Heart right ventricle (tissue), 16 donors: ENCODE results near the gene ABCG5. TPM values are rescaled to one million over a fixed set of nuclear protein-coding genes. Genes with fewer than 3 reads are reported as not detected.
A peak's percentile ranks its signal among the peaks of the same experiment; 100 is the strongest.

Source experiments
- ATAC-seq, 8 donors: fragments of 200-7000 bp; cut with Tn5 transposase; one replicate each; pipeline ENCODE4 v1.9.1; 2020; ENCODE audit warnings: mild to moderate bottlenecking in 8 of 8, moderate library complexity in 8 of 8, moderate number of reproducible peaks in 1 of 8
- DNase-seq, 2 donors: peaks; one replicate each; pipeline ENCODE4 v3.0.0-alpha.2; 2020
- H3K27ac ChIP-seq, 10 donors: fragments of 200-600 bp; sonication (generic) in 2 of 10; one replicate each; pipeline versions ENCODE4 v1.5.0 to v1.8.0; 2020 to 2022; ENCODE audit warnings: mild to moderate bottlenecking in 3 of 10
- H3K27me3 ChIP-seq, 7 donors: fragments of 200-600 bp; one replicate each; pipeline ENCODE4 v1.8.0; 2021 to 2022; ENCODE audit warnings: mild to moderate bottlenecking in 2 of 7
- H3K36me3 ChIP-seq, 9 donors: fragments of 200-600 bp; sonication (generic) in 1 of 9; one replicate each; pipeline versions ENCODE4 v1.5.0 to v1.8.0; 2020 to 2022; ENCODE audit warnings: mild to moderate bottlenecking in 2 of 9
- H3K4me1 ChIP-seq, 9 donors: fragments of 200-600 bp; sonication (generic) in 1 of 9; one replicate each; pipeline versions ENCODE4 v1.5.0 to v1.8.0; 2020 to 2022; ENCODE audit warnings: mild to moderate bottlenecking in 4 of 9
- H3K4me3 ChIP-seq, 10 donors: fragments of 200-600 bp; sonication (generic) in 2 of 10; one replicate each; pipeline versions ENCODE4 v1.5.0 to v1.8.0; 2020 to 2022; ENCODE audit warnings: mild to moderate bottlenecking in 7 of 10, moderate library complexity in 2 of 10
- H3K9me3 ChIP-seq, 11 donors: fragments of 200-600 bp in 10 of 11; sonication (generic) in 2 of 11; one replicate each; pipeline versions ENCODE4 v1.5.0 to v1.8.0; 2013 to 2022; ENCODE audit warnings: mild to moderate bottlenecking in 2 of 11, control low read depth in 1 of 11, moderate library complexity in 1 of 11
- CTCF ChIP-seq, 9 donors: fragments of 200-600 bp; sonication (generic) in 2 of 9; IDR thresholded peaks; one replicate each; pipeline versions ENCODE4 v1.5.0 to v1.8.0; 2021 to 2022; ENCODE audit warnings: antibody characterized with exemption in 9 of 9, mild to moderate bottlenecking in 5 of 9, moderate library complexity in 1 of 9
- WGBS, 2 donors: extraction: QIAGEN DNeasy Blood & Tissue Kit; methylation state at CpG; one replicate each; pipeline ENCODE4 v1.1.7; 2013; ENCODE audit warnings: inconsistent platforms in 1 of 2; 5-methylcytosine and 5-hydroxymethylcytosine counted together
- intact Hi-C, 10 donors: fragments of 100-400 bp; cut with DNase I; formaldehyde crosslinking; loops; one replicate each; pipeline versions ENCODE4 v1.11.1 to v1.14.2; 2022
- polyA plus RNA-seq, 2 donors: library from polyadenylated mRNA; stranded (reverse); fragments of 200-250 nt; gene quantifications; one replicate each; pipeline ENCODE4 v1.2.3, GENCODE V29; 2013
- total RNA-seq, 10 donors: library from RNA; stranded (reverse); fragmentation: NEBNext Ultra II Directional in 3 of 10; extraction: Animal tissue kit (Norgen Biotek cat#: 25700) in 3 of 10; gene quantifications; one replicate each; pipeline versions ENCODE4 v1.2.1 to v1.2.4, GENCODE V29; 2021 to 2023
- donor health status: Arrhythmogenic right ventricular cardiomyopathy.
- donor health status: ischemic (EF 13 %, LVEDD 7.1; RV severe dilation, severe dysfunction).
- donor health status: healthy with polysubstance abuse.
- donor health status: DM: no; HTN: yes; CAD: no.
- donor health status: DM: no; HTN: no; CAD: no.
- donor health status: ischemic (EF 25% LVEDD 6.9; RV normal size, moderate dysfunction).
- donor health status: ischemic (EF 25% LVEDD 5.7; RV mildly dilated, moderate dysfunction).
- donor health status: healthy.
- donor health status: DM: yes; HTN: yes; CAD: no.
- donor health status: Ischemic cardiomyopathy.
- donor health status: ischemic (EF 35%, LVEDD 5.7; RV mildly dilated, moderate dysfunction).
- donor health status: nonischemic (EF 11% LVEDD 7.7; RV severe dilation, severe dysfunction).
- donor health status: DM: yes; HTN: yes; CAD: no.
- donor health status: PGD.
- donor health status: ischemic (EF 29% LVEDD 5.4; RV normal size, mild dysfunction).
- donor health status: nonischemic (EF 23%, LVEDD 6.1; RV moderate dilation, normal function).

The ABCG5 gene
- total and polyA plus RNA-seq, 12 donors, result 0.13 TPM; not detected in 11

- ATAC-seq (no peak), DNase-seq (no peak)
- Histone ChIP-seq H3K9me3 (no peaks in the 10 kb centered on the region), H3K27ac (no peak overlapping the region), H3K4me1 (no peaks in the 10 kb centered on the region), H3K4me3 (no peak overlapping the region), H3K27me3 (no peaks in the 10 kb centered on the region), H3K36me3 (peaks cover 0 to 78% (median 6%) of the 10 kb centered on the region in 9 donors)
- intact Hi-C loops, result no loop called here
- no peak for TF ChIP-seq CTCF (IDR thresholded peaks at IDR 0.05)
- WGBS, 2 donors, result 92 to 97% methylated on average over 9 of the region's 9 CpGs
These were observed 43.7 kb downstream of the ABCG5 start for GRCh38 chr2:43794956-43795355.

GRCh38 chr2:43792653-43793052 lies 46.0 kb downstream of the ABCG5 start:
- H3K9me3 ChIP-seq, result no peaks in the 10 kb centered on the region
- TF ChIP-seq CTCF (IDR thresholded peaks at IDR 0.05), result no peak
- no peak for ATAC-seq
- H3K4me3 ChIP-seq, result no peak overlapping the region
- peaks cover 0 to 92% (median 12%) of the 10 kb centered on the region in 9 donors for H3K36me3 ChIP-seq
- H3K27me3 ChIP-seq, result no peaks in the 10 kb centered on the region
- no peaks in the 10 kb centered on the region for H3K4me1 ChIP-seq
- intact Hi-C loops, result no loop called here
- H3K27ac ChIP-seq, result no peak overlapping the region
- 93 to 95% methylated on average over 3 of the region's 3 CpGs for WGBS, 2 donors
- no peak for DNase-seq

- intact Hi-C loops, result no loop called here
- DNase-seq (no peak), ATAC-seq (no peak)
- 93 to 100% methylated on average over 2 of the region's 2 CpGs for WGBS, 2 donors
- Histone ChIP-seq H3K27me3 (no peaks in the 10 kb centered on the region), H3K27ac (peak overlapping the region in 2 of 10 donors; percentile 16 to 38), H3K4me1 (no peaks in the 10 kb centered on the region), H3K36me3 (peaks cover 0 to 93% (median 12%) of the 10 kb centered on the region in 9 donors), H3K4me3 (no peak overlapping the region), H3K9me3 (no peaks in the 10 kb centered on the region)
- no peak for TF ChIP-seq CTCF (IDR thresholded peaks at IDR 0.05)
These were observed 47.4 kb downstream of the ABCG5 start for GRCh38 chr2:43791035-43791765.

- Histone ChIP-seq H3K27ac (peak overlapping the region in 3 of 10 donors; percentile 16 to 43 (median 38)), H3K4me1 (no peaks in the 10 kb centered on the region), H3K4me3 (no peak overlapping the region), H3K27me3 (no peaks in the 10 kb centered on the region), H3K36me3 (peaks cover 0 to 92% (median 12%) of the 10 kb centered on the region in 9 donors), H3K9me3 (no peaks in the 10 kb centered on the region)
- DNase-seq (no peak), ATAC-seq (peak in 2 of 8 donors; percentile 44 to 62)
- intact Hi-C loops, result no loop called here
- 71 to 74% methylated on average over 5 of the region's 5 CpGs for WGBS, 2 donors
- no peak for TF ChIP-seq CTCF (IDR thresholded peaks at IDR 0.05)
These were observed 48.5 kb downstream of the ABCG5 start for GRCh38 chr2:43790147-43790546.
